H1 (cell line): ENCODE results near the gene COPS2. TPM values are rescaled to one million over a fixed set of nuclear protein-coding genes. Genes with fewer than 3 reads are reported as not detected.

Experiments used
- CTCF ChIA-PET: fragments of 300-600 bp; sonication (Branson Sonifier 250); formaldehyde crosslinking; loops from one replicate; lab custom pipeline; 2021; ENCODE audit not compliant: partially characterized antibody; lab: Charles Lee
- POLR2A ChIA-PET: fragments of 300-600 bp; sonication (Branson Sonifier 250); formaldehyde crosslinking; loops from one replicate; lab custom pipeline; 2021; ENCODE audit warnings: inconsistent platforms; ENCODE audit not compliant: partially characterized antibody; lab: Charles Lee
- DNase-seq, 2 experiments: peaks; one replicate each; pipeline versions ENCODE4 v3.0.0 to v3.0.0-alpha.2; 2010 to 2022; ENCODE audit warnings: low spot score in 2 of 2, low read depth in 1 of 2, mixed read lengths in 1 of 2
- FAIRE-seq: peaks from 2 replicates; lab custom pipeline; 2011; peaks lifted over from hg19 to GRCh38; lab: Jason Lieb, UNC
- H2AFZ ChIP-seq: 2 replicates; pipeline ENCODE4 v1.8.1; 2012; ENCODE audit warnings: low read length, inconsistent platforms
- H2AK5ac ChIP-seq: 2 replicates; pipeline ENCODE4 v1.6.1; 2013; ENCODE audit warnings: low read depth, low read length
- H2BK120ac ChIP-seq: replicated peaks from 2 replicates; pipeline ENCODE3; 2013; ENCODE audit warnings: low read depth, low read length, inconsistent platforms
- H2BK12ac ChIP-seq: 2 replicates; pipeline ENCODE4 v1.6.1; 2013; ENCODE audit warnings: low read depth, low read length
- H2BK15ac ChIP-seq: 2 replicates; pipeline ENCODE4 v1.6.1; 2013; ENCODE audit warnings: low read length
- H2BK20ac ChIP-seq: 2 replicates; pipeline ENCODE4 v1.6.1; 2013; ENCODE audit warnings: low read length
- H2BK5ac ChIP-seq: 2 replicates; pipeline ENCODE4 v1.6.1; 2013; ENCODE audit warnings: low read depth, low read length
- H3K14ac ChIP-seq: 2 replicates; pipeline ENCODE4 v1.6.1; 2013; ENCODE audit warnings: inconsistent platforms; ENCODE audit not compliant: insufficient read length
- H3K18ac ChIP-seq: 2 replicates; pipeline ENCODE4 v1.6.1; 2013; ENCODE audit warnings: low read length; ENCODE audit errors: extremely low read depth
- H3K23ac ChIP-seq: 2 replicates; pipeline ENCODE4 v1.6.1; 2013; ENCODE audit warnings: inconsistent platforms; ENCODE audit not compliant: insufficient read length
- H3K23me2 ChIP-seq: 2 replicates; pipeline ENCODE4 v1.6.1; 2013; ENCODE audit warnings: low read depth, low read length
- H3K27ac ChIP-seq: 2 replicates; pipeline ENCODE4 v1.6.1; 2011; ENCODE audit warnings: low read depth, low read length, inconsistent platforms
- H3K27me3 ChIP-seq, 4 experiments: replicated peaks in 1 of 4; 1 replicate in 1 of 4; 2 replicates in 3 of 4; pipeline versions ENCODE4 v1.6.1 to v1.8.1; 2011 to 2013; ENCODE audit warnings: low read length in 3 of 4, mild to moderate bottlenecking in 3 of 4, inconsistent platforms in 2 of 4, mixed read lengths in 2 of 4, moderate library complexity in 1 of 4; ENCODE audit not compliant: control insufficient read depth in 3 of 4, insufficient read depth in 3 of 4; ENCODE audit errors: extremely low read depth in 1 of 4
- H3K36me3 ChIP-seq, 4 experiments: 2 replicates each; pipeline versions ENCODE4 v1.6.1 to v1.8.1; 2011 to 2013; ENCODE audit warnings: mild to moderate bottlenecking in 4 of 4, low read length in 3 of 4, moderate library complexity in 2 of 4, control low read depth in 1 of 4, inconsistent platforms in 1 of 4; ENCODE audit not compliant: insufficient read depth in 4 of 4, control insufficient read depth in 2 of 4
- H3K4ac ChIP-seq: replicated peaks from 2 replicates; pipeline ENCODE3; 2013; ENCODE audit warnings: low read length, low read depth, mixed read lengths, inconsistent platforms; ENCODE audit not compliant: insufficient read length
- H3K4me1 ChIP-seq, 4 experiments: replicated peaks in 1 of 4; 1 replicate in 1 of 4; 2 replicates in 3 of 4; pipeline versions ENCODE4 v1.6.1 to v1.8.1; 2011 to 2013; ENCODE audit warnings: low read length in 3 of 4, inconsistent platforms in 2 of 4, mixed read lengths in 1 of 4; ENCODE audit not compliant: insufficient read depth in 4 of 4, control insufficient read depth in 3 of 4
- H3K4me2 ChIP-seq, 2 experiments: 2 replicates each; pipeline versions ENCODE4 v1.6.1 to v1.8.1; 2011 to 2013; ENCODE audit warnings: low read depth in 2 of 2, low read length in 2 of 2, control low read depth in 1 of 2, inconsistent platforms in 1 of 2, mild to moderate bottlenecking in 1 of 2; ENCODE audit not compliant: insufficient read depth in 1 of 2
- H3K4me3 ChIP-seq, 4 experiments: fragments of 200-600, 300-600 bp in 1 of 4; sonication (generic), shearing (Covaris generic), sonication (Bioruptor Twin) in 1 of 4; 2 replicates each; pipeline versions ENCODE4 v1.5.1 to v1.8.1; 2011 to 2016; ENCODE audit warnings: low read length in 4 of 4, low read depth in 3 of 4, control low read depth in 2 of 4, inconsistent platforms in 2 of 4, mild to moderate bottlenecking in 2 of 4, mixed read lengths in 1 of 4, moderate library complexity in 1 of 4; ENCODE audit not compliant: insufficient read depth in 2 of 4; ENCODE audit errors: extremely low read depth in 1 of 4
- H3K56ac ChIP-seq: replicated peaks from 2 replicates; pipeline ENCODE3; 2013; ENCODE audit warnings: low read depth, mild to moderate bottlenecking, mixed read lengths, low read length, inconsistent platforms; ENCODE audit not compliant: insufficient read length
- H3K79me1 ChIP-seq: 2 replicates; pipeline ENCODE4 v1.6.1; 2013; ENCODE audit warnings: low read depth, low read length, control low read depth
- H3K79me2 ChIP-seq, 2 experiments: 2 replicates each; pipeline versions ENCODE4 v1.6.1 to v1.8.1; 2012 to 2013; ENCODE audit warnings: low read length in 2 of 2, mild to moderate bottlenecking in 2 of 2, inconsistent platforms in 1 of 2; ENCODE audit not compliant: insufficient read depth in 2 of 2, control insufficient read depth in 1 of 2
- H3K9ac ChIP-seq, 4 experiments: replicated peaks in 1 of 4; 1 replicate in 1 of 4; 2 replicates in 3 of 4; pipeline versions ENCODE4 v1.6.1 to v1.8.1; 2011 to 2013; ENCODE audit warnings: low read depth in 3 of 4, low read length in 3 of 4, control low read depth in 2 of 4, mild to moderate bottlenecking in 2 of 4, moderate library complexity in 2 of 4, inconsistent platforms in 1 of 4; ENCODE audit errors: extremely low read depth in 1 of 4
- H3K9me3 ChIP-seq, 2 experiments: 2 replicates each; pipeline versions ENCODE4 v1.6.1 to v1.8.1; 2012 to 2013; ENCODE audit warnings: mild to moderate bottlenecking in 2 of 2, moderate library complexity in 2 of 2, control low read depth in 1 of 2, inconsistent platforms in 1 of 2, low read depth in 1 of 2, low read length in 1 of 2, mixed read lengths in 1 of 2; ENCODE audit not compliant: insufficient read depth in 2 of 2
- H4K20me1 ChIP-seq, 2 experiments: replicated peaks in 1 of 2; 2 replicates each; pipeline versions ENCODE3 to v1.8.1; 2011 to 2013; ENCODE audit warnings: inconsistent platforms in 2 of 2, low read length in 2 of 2, mild to moderate bottlenecking in 1 of 2; ENCODE audit not compliant: insufficient read depth in 2 of 2, control insufficient read depth in 1 of 2
- H4K5ac ChIP-seq: 2 replicates; pipeline ENCODE4 v1.6.1; 2013; ENCODE audit warnings: low read length, low read depth, mixed read lengths, inconsistent platforms; ENCODE audit not compliant: insufficient read length
- H4K8ac ChIP-seq: 2 replicates; pipeline ENCODE4 v1.8.0; 2013; ENCODE audit warnings: mild to moderate bottlenecking, moderate library complexity, low read length, inconsistent platforms; ENCODE audit not compliant: insufficient read depth; ENCODE audit errors: extremely low read depth
- H4K91ac ChIP-seq: replicated peaks from 2 replicates; pipeline ENCODE3; 2013; ENCODE audit warnings: low read length, mixed read lengths, inconsistent platforms; ENCODE audit not compliant: insufficient read length
- BCL11A ChIP-seq, 2 experiments: IDR thresholded peaks; one replicate each; pipeline ENCODE4 v1.6.1; 2011; ENCODE audit warnings: low read depth in 2 of 2, low read length in 2 of 2, mild to moderate bottlenecking in 2 of 2
- CTBP2 ChIP-seq: IDR thresholded peaks from 2 replicates; pipeline ENCODE4 v1.7.0; 2011; ENCODE audit warnings: borderline replicate concordance, mild to moderate bottlenecking, moderate library complexity, mixed read lengths, low read length; ENCODE audit not compliant: insufficient read depth, insufficient read length
- POLR2AphosphoS5 ChIP-seq: IDR thresholded peaks from 2 replicates; pipeline ENCODE4 v1.6.1; 2011; ENCODE audit warnings: low read depth, low read length
- RFX5 ChIP-seq: IDR thresholded peaks from 2 replicates; pipeline ENCODE4 v1.6.1; 2011; ENCODE audit warnings: low read depth, low read length, improper control_type of control experiment, borderline replicate concordance
- SP1 ChIP-seq: IDR thresholded peaks from 2 replicates; pipeline ENCODE4 v1.6.1; 2011; ENCODE audit warnings: low read depth, low read length
- SP4 ChIP-seq: IDR thresholded peaks from 2 replicates; pipeline ENCODE4 v1.6.1; 2012; ENCODE audit warnings: low read length, inconsistent platforms
- TCF12 ChIP-seq: IDR thresholded peaks from 2 replicates; pipeline ENCODE4 v1.6.1; 2011; ENCODE audit warnings: low read depth, mild to moderate bottlenecking, low read length
- TEAD4 ChIP-seq: IDR thresholded peaks from 2 replicates; pipeline ENCODE4 v1.6.1; 2012; ENCODE audit warnings: low read depth, low read length, inconsistent platforms, mixed read lengths
- WGBS, 2 experiments: shearing (Covaris generic) in 1 of 2; methylation state at CpG; one replicate each; pipeline versions ENCODE4 v1.1.6 to v1.1.7; 2013 to 2015; ENCODE audit warnings: low lambda C conversion rate in 2 of 2, mixed read lengths in 2 of 2, inconsistent platforms in 1 of 2, low coverage in 1 of 2, missing lambda C conversion rate in 1 of 2; ENCODE audit not compliant: insufficient replicate concordance in 2 of 2, insufficient coverage in 1 of 2, insufficient read length in 1 of 2; ENCODE audit errors: extremely low coverage in 1 of 2, missing lambda C conversion rate in 1 of 2; 5-methylcytosine and 5-hydroxymethylcytosine counted together
- polyA plus RNA-seq, 7 experiments: library from polyadenylated mRNA; depleted of rRNA in 3 of 7; stranded (reverse) in 5 of 7; unstranded in 2 of 7; fragments of >200 nt in 5 of 7; fragments of 200-250 nt in 2 of 7; gene quantifications; 1 replicate in 5 of 7; 2 replicates in 1 of 7; 4 replicates in 1 of 7; pipeline versions ENCODE4 v1.2.1 to v1.2.3, GENCODE V29; 2011 to 2013; ENCODE audit warnings: missing spikeins in 2 of 7, mixed read lengths in 2 of 7
- total RNA-seq: library from RNA; stranded (reverse); fragmentation: NEBNext Ultra II Directional; extraction: Animal tissue kit (Norgen Biotek cat#: 25700); gene quantifications from 2 replicates; pipeline ENCODE4 v1.2.1, GENCODE V29; 2021

COPS2 gene
- total and polyA plus RNA-seq, 2 of the 8 experiments (the other 6 are each of a cell fraction or from before 2014, with no cell fraction given), result 17.7 to 85.1 TPM

GRCh38 chr15:49110158-49110944 lies 45.0 kb downstream of the COPS2 start:
- peak; percentile 72 for TF ChIP-seq POLR2AphosphoS5
- no peak for TF ChIP-seq SP4
- TF ChIP-seq BCL11A (IDR thresholded peaks at IDR 0.05; ENCODE audit: low read depth in 2 of 2, low read length in 2 of 2), result no peak
- peak; percentile 13; the same call in 1 of the 2 replicates for TF ChIP-seq TCF12
- 0 out of 2 replicates have a peak, but pooled peaks have one; percentile 7 for TF ChIP-seq SP1
- no peak for TF ChIP-seq CTBP2
- no peak for TF ChIP-seq RFX5
- TF ChIP-seq TEAD4, result peak; percentile 76
- H2BK120ac ChIP-seq, result no peak overlapping the region
- peak; percentile 52 for FAIRE-seq

More at GRCh38 chr15:49110158-49110944, 45.0 kb downstream of the COPS2 start:
- H3K4me3 ChIP-seq, result no peak overlapping the region
- H3K36me3 ChIP-seq, result no peaks in the 10 kb centered on the region; a peak in 2 of 8 replicates
- no peak overlapping the region for H3K9ac ChIP-seq
- no peak overlapping the region for H2BK20ac ChIP-seq
- H2AK5ac ChIP-seq, result no peak overlapping the region
- 31% methylated on average over 2 of the region's 2 CpGs; no CpG with 5 or more reads in 1 of the 2 experiments for WGBS, 2 experiments
- H2AFZ ChIP-seq, result no peak overlapping the region
- no peak overlapping the region for H2BK12ac ChIP-seq
- no peak overlapping the region for H3K4ac ChIP-seq
- H3K27ac ChIP-seq, result no peak overlapping the region
- H3K18ac ChIP-seq, result no peak overlapping the region; the same call in 1 of the 2 replicates
- H4K8ac ChIP-seq, result no peak overlapping the region; the same call in 1 of the 2 replicates
- ChIA-PET POLR2A (no interaction called here), CTCF (no interaction called here)
- no peak overlapping the region for H3K14ac ChIP-seq
- H3K79me2 ChIP-seq, result no peaks in the 10 kb centered on the region
- no peaks in the 10 kb centered on the region for H3K27me3 ChIP-seq
- H3K9me3 ChIP-seq, result no peaks in the 10 kb centered on the region
- no peak overlapping the region for H4K91ac ChIP-seq
- H3K79me1 ChIP-seq, result peaks cover 2% of the 10 kb centered on the region; the same call in 1 of the 2 replicates
- peak; percentile 2 to 53 for DNase-seq
- H3K23ac ChIP-seq, result no peak overlapping the region
- H4K20me1 ChIP-seq, result peaks cover 0 to 8% of the 10 kb centered on the region in 2 experiments
- H3K4me1 ChIP-seq, result peaks cover 0 to 7% (median 2%) of the 10 kb centered on the region in 4 experiments; a peak in 5 of 7 replicates
- H4K5ac ChIP-seq, result no peak overlapping the region
- H3K56ac ChIP-seq, result no peak overlapping the region
- H3K23me2 ChIP-seq, result no peaks in the 10 kb centered on the region
- H2BK15ac ChIP-seq, result no peak overlapping the region
- no peak overlapping the region for H2BK5ac ChIP-seq
- H3K4me2 ChIP-seq, result no peak overlapping the region
